Stromal cell of bone marrow (primary cell): ENCODE results near the gene TSPAN5.
"Not testable (repeated sequence)": the region's sequence is repeated elsewhere in the genome, so short reads cannot be mapped to it uniquely, and the experiment has no call there.

Experiments used
- DNase-seq: peaks from one replicate; pipeline ENCODE4 v3.0.0-alpha.2; 2012; ENCODE audit warnings: low read depth

TSPAN5 gene

DNA sequence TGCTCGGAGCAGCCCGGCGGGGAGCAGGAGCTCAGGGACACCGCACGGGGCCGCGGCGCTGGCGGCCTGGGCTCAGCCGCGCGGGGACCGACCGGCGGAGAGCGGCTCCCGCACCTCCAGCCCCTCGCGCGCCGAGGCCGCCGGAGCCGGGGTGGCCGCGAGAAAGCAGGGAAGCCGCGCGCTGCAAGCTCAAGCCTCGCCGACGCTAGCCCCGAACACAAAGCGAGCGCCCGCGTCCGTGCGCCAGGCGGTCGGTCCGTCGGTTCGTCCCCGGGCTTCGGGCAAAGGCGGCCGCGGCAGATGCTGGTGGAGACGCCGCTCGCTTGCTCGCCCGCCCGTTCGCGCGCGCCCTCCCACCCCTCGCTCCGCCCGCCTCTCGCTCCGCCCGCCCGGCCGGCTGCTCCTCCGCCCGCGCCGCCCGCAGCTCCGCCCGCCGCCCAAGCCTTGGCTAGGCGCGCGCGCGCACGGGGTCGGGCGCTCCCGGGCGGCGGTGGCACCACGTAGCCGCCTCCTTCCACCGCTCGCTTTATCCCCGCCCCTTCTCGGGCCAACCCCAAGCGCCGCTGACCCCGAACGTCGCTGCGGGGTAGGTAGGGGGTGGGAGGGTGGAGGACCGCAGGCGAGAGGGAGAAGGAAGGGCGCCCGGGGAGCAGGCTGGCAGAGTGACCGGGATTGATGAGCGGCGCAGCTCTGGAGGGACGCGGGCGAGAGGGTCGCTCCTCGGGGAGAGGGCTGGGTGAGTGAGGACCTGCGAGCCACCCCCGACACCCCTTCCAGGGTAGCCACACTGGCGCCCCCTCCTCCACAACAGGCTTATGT lies at the start of gene TSPAN5:
Gene TSPAN5 (minus strand): TSS at position 325 of the 819 bp plus-strand sequence.
- DNase-seq, result peak; percentile 76

DNA sequence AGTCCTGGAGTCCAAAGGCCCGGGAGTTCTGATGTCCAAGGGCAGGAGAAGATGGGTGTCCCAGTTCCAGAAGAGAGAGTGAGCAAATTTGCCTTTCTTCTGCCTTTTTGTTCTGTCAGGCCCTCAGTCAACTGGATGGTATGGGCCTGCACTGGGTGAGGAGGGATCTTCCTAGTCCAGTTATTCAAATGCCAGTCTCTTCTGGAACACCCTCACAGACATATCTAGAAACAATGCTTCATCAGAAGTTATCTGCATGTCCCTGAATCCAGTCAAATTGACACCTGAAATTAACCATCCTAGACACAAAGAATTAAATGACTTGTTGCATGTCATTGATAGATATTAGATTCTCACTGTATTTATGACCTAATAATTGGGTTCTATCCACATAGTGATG lies 48.5 kb upstream of the TSPAN5 start:
- no peak for DNase-seq

DNA sequence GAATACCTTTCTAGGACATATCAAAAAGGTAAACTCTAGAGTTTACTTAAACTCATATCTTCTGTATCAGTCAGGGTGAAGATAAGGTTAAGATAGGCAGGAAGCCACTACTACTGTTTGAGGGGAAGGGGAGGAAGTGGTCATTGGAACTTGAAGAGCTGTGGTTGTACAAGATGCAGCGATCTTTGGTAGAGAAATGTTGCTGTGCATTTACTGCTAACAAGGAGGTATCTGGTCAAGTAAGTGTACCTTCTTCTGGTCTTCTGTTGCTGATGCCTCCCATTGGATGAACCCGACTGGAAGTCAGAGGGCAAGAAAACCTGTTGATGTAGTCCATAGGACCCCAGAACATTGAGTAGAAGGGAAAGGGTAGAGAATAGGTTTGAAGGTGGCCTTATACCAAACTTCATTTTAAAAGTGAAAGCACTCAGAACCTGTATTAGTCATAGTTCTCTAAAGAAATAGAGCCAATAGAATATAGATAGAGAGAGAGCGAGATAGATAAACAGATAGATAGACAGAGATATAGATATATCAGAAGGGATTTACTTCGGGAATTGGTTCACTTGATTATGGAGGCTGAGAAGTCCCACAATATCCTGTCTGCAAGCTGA lies 47.9 kb upstream of the TSPAN5 start:
- DNase-seq, result no peak

DNA sequence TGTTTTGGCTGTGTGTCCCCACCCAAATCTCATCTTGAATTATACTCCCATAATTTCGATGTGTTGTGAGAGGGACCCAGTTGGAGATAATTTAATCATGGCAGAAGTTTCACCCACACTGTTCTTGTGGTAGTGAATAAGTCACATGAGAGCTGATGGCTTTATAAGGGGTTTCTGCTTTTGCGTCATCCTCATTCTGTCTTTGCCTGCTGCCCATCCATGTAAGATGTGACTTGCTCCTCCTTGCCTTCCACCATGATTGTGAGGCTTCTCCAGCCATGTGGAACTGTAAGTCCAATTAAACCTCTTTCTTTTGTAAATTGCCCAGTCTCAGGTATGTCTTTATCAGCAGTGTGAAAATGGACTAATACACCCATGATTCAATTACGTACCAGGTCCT lies 47.2 kb upstream of the TSPAN5 start:
- DNase-seq, result not testable (repeated sequence)

DNA sequence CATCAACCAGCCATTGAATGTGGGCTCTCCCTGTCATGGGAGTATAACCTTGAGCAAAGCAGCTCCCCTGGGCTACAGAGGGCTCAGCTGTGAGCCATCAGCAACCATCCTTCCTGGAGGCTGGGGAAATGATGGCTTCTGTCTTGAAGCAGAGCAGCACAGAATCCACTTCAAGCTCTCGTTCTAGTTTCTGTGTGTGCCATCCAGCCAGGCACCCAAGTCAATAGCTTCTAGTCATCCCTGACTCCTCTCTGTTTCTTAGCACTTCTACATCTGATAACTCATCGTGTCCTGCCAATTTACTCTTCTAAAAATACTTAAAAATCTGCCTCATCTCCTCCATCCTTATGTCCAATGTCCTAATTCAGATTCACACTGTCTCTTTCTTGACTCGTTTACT lies 42.2 kb upstream of the TSPAN5 start:
- DNase-seq, result no peak

DNA sequence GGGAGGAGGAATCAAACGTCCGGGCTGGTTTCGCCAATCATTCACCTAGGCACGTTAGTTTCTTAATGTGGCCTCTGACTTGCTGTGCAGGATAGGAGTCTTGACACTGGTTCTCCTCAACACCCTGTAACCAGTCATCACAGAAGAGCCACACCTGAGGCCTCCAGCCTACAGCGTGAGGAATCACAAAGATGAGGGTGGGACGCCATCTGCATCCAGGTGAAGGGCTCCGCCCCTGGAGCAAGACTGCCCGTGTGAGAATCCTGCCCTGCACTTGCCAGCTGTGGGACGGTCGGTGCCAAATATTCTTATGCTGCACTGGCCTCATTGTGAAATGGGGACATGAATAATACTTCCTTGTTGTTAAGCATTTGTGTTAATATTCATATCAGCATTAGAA lies 35.7 kb upstream of the TSPAN5 start:
- no peak for DNase-seq

DNA sequence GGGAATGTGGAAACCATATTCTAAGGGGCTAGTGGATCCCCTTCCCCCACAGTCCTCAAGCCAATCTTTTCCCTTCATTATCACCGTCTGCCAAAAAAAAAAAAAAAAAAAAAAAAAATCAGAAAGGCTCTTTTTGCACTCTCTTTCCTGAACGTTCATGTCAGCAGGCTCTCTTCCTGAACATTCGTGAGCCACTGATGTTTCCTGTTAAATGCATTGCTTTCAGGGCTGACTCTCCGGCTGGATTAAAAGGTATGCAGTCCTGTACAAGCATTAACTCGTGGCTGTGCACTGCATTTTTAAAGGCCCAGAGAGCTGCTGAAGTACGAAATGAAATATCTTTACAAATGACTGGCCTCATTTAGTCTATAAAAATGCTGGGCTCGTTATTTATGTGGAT lies 34.0 kb upstream of the TSPAN5 start:
- DNase-seq, result no peak

DNA sequence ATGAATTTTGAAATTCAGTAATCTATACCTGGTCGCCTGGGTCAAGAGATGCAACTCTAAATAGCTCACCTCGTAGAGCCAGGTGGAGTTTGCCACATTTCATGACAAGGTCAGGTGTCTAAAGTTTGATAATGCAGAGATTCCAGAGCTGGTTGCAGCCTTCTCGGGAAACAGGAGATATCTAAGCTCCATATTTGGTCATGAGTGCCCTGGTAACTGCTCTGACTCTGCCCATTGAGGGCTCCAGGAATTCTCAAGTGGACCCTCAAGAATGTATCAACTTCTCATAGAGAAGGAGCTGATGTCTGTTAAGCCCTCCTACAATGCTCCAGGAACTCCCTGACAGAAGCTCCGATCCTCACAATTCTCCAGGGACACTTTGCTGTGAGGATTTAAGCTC lies 33.2 kb upstream of the TSPAN5 start:
- DNase-seq, result no peak

DNA sequence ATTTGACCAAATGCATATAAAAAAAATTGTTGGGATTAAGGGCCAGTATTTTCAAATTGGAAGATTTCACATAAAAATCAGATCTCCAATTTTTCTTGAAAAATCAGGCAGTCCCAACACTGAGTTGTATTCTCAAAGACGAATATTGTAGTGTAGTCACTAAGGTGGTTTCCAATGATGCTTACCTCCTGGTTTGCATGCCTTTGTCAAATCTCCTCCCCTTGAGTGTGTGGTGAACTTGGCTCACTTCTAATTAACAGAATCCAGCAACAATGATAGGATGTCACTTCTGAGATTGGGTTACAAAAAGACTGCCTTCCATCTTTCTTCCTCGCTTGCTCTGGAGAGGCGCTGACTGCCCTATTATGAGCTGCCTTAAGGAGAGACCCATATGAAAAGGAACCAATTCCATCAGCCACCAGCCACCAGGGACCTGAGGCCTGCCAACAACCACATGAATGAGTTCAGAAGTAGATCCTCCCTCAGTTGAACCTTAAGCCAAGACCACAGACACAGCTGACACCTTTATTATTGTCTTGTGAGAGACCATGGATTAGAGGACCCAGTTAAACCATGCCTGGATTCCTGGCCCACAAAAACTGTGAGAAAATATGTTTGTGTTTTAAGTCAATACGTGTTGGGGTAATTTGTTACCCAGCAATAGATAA lies 31.2 kb upstream of the TSPAN5 start:
- DNase-seq, result no peak

DNA sequence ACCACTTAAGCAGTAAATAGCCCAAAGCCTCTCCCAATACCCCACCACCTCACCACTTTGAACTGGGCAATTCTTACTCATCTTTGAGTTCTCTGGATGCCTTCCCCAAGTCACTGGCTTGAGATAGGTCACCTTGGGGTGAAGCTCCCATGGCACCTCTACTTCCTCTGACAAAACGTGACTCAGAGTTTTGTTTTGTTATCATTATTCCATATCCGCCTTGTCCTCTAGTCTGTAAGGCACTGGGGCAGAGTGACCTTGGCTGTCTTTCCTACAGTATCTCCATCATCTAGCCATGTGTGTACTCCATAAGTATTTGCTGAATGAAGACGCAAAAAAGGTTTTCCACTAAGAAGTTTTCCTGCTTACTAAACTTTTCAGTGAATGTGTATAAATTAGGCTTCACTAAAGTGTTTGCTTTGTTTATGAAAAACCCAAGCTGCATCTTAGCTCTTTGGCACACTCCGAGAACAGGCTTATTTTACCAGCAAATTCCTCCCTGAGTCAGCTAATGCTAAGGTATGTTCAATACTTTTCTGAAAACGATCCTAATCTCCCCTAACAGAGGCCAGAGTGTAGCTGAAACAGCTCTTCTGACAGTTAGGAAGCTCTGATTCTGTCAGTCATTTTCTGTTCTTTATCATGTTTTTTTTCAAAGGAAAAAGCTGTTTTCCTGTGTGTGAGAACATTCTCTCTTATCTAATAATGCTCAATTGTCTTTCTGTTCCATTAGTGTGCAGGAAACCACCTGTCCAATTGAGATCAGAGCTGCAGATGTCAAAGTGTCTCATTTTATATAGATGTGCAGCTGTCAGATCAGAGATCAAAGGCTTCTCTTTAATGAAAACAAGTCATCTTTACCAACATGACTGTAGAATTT lies 30.2 kb upstream of the TSPAN5 start:
- DNase-seq, result peak; percentile 25

DNA sequence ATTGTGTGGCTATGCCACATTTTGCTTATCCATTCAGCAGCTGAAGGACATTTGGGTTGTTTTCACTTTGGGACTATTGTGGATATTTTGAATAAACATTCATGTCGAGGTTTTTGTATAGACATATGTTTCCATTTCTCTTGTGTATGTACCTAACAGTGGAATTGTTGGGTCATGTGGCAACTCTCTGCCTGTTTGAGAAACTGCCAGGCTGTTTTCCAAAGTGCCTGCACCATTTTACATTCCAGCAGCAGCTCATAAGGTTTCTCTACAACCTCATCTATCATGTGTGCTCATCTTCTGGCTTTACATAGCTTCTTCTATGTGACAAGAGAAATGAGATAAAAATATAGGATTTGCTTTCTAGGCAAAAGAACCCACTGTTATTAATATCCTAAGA lies 29.5 kb upstream of the TSPAN5 start:
- no peak for DNase-seq

DNA sequence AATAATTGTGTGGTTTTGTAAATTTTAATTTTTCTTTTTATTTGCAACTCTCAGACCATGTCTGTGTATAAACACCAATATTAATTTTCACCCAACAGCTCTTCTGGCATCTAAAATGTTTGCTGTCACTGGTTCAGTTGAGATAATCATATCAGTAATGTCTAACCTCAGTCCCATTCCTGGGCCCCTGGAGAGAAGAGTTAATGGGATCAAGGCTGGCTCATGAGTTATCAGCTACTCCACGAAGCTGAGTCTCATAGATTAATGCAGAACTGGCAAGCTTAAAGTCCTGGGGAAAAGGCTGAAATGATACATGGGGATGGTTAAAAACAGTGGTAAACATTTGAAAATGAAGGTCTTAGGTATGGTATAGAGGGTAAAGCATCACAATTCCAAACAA lies 28.4 kb upstream of the TSPAN5 start:
- DNase-seq, result no peak

DNA sequence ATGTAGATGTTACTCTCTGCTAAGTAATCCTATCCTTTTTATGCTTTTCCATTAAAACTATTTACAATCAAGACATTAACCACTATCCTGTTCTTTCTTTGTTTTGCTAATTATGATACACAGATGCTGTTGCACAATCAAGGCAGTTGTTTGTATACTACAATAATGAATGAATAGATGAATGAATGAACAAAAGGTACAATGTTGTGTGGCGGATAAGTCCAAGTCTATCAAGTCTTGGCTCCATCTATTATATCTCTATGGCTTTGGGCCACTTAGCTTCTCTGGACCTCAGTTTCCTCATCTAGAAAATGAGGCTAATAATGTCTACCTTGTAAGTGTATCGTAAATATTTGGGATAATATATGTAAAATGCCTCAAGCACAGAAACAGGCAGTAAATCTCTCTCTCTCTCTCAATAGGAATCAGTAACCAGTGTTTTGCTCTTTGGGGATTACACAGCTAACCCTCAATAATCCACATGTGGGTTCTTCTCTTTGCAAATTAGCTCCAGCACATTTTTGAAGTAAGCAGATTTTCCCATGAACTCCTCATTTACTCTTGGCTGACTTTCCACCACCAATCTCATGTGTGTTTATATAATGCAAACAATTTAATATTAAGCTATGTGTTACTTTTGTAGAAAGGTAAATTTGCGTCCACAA lies 27.8 kb upstream of the TSPAN5 start:
- no peak for DNase-seq

DNA sequence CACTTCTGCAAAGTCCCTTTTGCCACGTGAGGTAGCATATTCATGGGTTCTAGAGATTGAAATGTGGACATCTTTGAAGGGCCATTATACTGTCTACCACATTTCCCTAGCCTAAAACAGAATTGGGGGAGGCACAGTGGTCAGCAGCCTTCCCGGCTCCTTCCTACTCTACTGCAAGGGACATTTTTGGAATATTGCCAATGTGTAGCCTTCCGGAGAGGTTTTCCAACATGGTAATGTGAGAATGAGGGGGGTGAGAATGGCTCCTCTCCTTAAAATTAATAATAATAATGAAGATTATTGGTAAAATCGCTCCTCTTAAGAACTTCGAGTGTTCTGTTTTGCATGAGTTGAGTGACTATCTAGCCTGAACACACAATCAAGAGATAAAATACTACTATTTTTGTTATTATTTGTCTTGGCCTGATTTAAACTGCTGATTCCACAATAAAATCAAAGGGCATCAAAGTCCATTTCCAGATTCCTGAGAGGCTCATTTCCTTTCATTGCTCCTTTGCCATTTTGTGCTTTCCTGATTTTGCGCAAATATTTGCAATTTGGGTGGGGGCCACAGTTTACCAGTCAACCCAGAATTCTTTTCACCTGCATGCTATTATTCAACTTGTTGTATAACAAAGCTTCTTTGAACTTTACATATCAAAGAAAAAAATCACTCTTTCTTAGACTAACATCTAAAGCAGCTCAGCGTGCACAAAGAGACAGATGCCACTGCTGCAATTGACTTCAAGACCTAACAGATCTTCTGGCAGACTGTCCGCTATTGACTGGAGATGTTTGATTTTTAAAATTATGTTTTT lies 27.0 kb upstream of the TSPAN5 start:
- no peak for DNase-seq

DNA sequence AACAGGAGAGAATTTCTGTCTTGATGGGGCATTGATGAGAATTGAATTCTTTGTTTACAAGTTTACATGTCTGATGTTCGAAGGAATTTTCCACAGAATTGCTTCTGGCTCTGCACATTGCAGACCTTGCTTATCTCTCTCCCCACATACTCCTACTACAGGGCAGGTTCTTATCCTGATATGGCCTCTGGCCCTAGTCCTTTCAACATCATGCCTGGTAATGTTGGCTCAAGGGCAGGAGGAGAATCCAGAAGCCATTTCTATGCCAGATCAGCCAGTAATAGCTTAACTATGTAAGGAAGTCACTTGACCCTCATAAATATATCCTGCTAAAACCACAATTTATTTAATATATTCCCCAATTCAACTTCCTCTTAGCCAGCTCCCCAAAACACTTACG lies 24.3 kb upstream of the TSPAN5 start:
- DNase-seq, result no peak

DNA sequence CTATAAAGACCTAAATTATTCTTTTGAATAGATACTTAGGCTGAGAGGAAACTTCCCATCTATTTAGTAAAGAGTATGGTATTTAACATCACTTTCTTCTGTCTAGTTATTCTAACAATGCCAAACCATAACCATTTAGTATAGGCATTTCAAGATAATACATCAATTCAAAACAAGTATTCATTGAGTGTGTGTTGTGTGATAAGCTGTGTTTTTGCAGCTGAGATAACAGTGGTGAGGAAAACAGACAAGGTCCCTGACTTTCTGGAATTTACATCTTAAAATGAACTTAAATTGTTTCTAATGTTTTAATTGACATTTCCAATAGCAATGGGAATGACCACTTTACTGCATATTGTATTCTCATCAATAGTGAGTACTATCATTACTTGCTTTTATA lies 22.4 kb upstream of the TSPAN5 start:
- no peak for DNase-seq

DNA sequence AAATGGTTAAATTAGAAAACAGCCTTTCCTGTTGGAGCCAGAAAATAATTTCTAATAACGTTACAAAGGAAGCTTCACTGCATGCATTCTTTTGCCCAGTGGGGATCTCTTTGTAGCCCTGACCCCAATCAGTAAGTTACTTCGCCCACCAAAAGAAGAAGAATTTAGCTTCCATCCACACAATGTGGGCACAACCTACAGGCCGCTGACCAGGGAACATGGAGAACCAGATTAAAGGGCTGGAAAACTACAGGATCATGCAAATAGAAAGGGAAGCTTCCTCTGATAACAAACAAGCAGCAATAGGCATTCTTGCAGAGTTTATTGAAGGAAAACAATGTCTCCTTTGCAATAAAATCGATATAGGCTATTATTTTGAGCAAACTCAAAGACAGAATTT lies 21.3 kb upstream of the TSPAN5 start:
- no peak for DNase-seq

DNA sequence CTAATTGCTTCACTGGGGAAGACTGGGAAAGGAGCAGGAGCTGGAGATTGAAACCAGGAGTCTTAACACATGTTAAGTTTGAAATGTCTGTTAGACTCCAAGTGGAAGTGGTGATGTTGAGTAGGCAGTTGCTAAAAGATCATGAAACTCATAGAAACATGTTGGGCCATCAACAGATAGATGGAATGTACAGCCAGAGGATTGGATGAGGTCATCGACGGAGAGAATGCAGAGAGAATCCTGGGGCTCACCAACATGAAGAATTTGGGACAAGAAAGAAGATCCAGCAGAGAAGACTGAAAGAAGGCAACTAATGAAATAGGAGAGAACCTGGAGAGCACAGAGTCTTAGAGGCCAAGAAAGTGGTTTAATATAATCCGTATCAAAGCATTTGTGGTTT lies 19.4 kb upstream of the TSPAN5 start:
- no peak for DNase-seq

DNA sequence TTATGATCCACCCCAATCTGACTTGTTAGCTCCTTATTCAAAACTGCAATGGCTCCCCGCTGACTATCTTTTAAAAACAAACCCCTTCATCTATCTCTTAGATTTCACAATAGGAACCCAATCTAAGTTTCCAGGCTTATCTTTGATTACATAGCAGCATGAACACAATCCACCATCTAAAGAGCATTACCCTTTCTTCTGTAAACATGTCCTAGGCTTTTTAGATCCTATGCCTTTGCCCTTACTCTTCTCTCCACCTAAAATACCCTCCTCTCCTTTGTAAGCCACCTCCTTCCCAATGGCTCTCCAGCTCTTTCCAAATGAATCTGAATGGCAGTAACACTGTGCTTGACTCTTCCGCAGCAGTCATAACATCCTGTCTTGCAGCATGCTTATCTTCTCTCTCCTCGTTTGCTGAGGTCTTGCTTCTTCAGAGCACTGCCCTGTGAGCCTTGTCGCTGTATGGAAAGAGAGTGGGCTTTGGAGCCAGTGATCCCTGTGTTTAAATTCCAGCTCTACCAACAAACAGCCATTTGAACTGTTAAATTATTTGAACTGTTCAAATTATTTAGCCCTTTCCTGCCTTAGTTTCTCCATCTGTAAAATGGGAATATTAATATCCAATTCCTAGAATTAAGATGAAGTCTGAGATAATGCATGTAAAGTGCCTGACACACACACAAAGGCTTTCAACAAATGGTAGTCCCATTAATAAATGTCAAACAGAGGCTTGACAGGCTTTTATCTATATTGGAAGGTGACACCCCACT lies 16.2 kb upstream of the TSPAN5 start:
- no peak for DNase-seq

DNA sequence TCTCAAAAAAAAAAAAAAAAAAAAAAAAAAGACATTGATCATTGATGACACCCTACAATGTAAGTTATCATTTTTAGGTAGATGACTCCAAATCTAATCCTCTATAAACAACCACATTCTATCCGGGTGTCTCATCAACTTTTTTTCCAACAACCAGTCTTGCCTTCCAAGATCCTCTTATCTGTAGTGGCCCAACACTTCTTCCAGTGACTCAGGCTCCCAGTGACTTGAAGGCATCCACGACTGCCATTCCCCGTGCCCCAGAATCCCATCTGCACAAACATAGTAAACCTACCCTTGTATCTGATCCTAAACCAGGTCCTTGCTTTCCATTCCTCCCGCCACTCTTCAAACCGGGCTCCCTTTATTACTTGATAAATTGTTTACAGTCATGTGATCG lies 15.6 kb upstream of the TSPAN5 start:
- DNase-seq, result no peak
